IMR-90 (cell line): Measurements from ENCODE around the gene SLC66A1.

Source experiments
- CEBPB ChIP-seq: IDR thresholded peaks from 2 replicates; pipeline ENCODE4 v1.6.1; 2012; ENCODE audit warnings: low read depth, low read length, improper control_type of control experiment
- CHD1 ChIP-seq: IDR thresholded peaks from 2 replicates; pipeline ENCODE4 v1.6.1; 2012; ENCODE audit warnings: low read depth, low read length, improper control_type of control experiment
- CTCF ChIP-seq: conservative IDR thresholded peaks from 2 replicates; pipeline ENCODE4 v1.5.1; 2012; ENCODE audit warnings: mild to moderate bottlenecking, low read depth, low read length, improper control_type of control experiment
- ELK1 ChIP-seq: fragments of 150-350 bp; IDR thresholded peaks from 2 replicates; pipeline ENCODE4 v1.6.1; 2016; ENCODE audit warnings: low read depth, mild to moderate bottlenecking, low read length, moderate library complexity, borderline replicate concordance
- FOS ChIP-seq: fragments of 150-350 bp; IDR thresholded peaks from 2 replicates; pipeline ENCODE4 v1.6.1; 2016; ENCODE audit warnings: low read depth, low read length
- MAFK ChIP-seq: IDR thresholded peaks from 2 replicates; pipeline ENCODE4 v1.6.1; 2012; ENCODE audit warnings: low read depth, low read length, improper control_type of control experiment
- MAZ ChIP-seq: IDR thresholded peaks from 2 replicates; pipeline ENCODE4 v1.6.1; 2012; ENCODE audit warnings: low read depth, mild to moderate bottlenecking, low read length, improper control_type of control experiment, moderate library complexity, borderline replicate concordance
- MXI1 ChIP-seq: IDR thresholded peaks from 2 replicates; pipeline ENCODE4 v1.6.1; 2012; ENCODE audit warnings: low read depth, mild to moderate bottlenecking, low read length, moderate library complexity, borderline replicate concordance
- NFE2L2 ChIP-seq: fragments of 150-350 bp; IDR thresholded peaks from 2 replicates; pipeline ENCODE4 v1.6.1; 2016; ENCODE audit warnings: low read depth, mild to moderate bottlenecking, low read length
- POLR2A ChIP-seq: IDR thresholded peaks from 2 replicates; pipeline ENCODE4 v1.6.1; 2012; ENCODE audit warnings: mild to moderate bottlenecking, low read depth, low read length
- RAD21 ChIP-seq: IDR thresholded peaks from 2 replicates; pipeline ENCODE4 v1.6.1; 2012; ENCODE audit warnings: low read length, improper control_type of control experiment
- RFX5 ChIP-seq: IDR thresholded peaks from 2 replicates; pipeline ENCODE4 v1.8.0; 2012; ENCODE audit warnings: low read depth, mild to moderate bottlenecking, low read length, moderate library complexity
- SMC3 ChIP-seq: fragments of 150-350 bp; IDR thresholded peaks from 2 replicates; pipeline ENCODE4 v1.6.1; 2016; ENCODE audit warnings: low read depth, mild to moderate bottlenecking, antibody characterized with exemption, low read length, moderate library complexity
- USF2 ChIP-seq: fragments of 150-350 bp; IDR thresholded peaks from 2 replicates; pipeline ENCODE4 v1.6.1; 2017; ENCODE audit warnings: mild to moderate bottlenecking, antibody characterized with exemption, low read length, low read depth

GRCh38 chr1:19370453-19371170 is 58.5 kb downstream of the SLC66A1 start:
- no peak for TF ChIP-seq FOS
- TF ChIP-seq CTCF: no peak
- no peak for TF ChIP-seq POLR2A
- TF ChIP-seq RFX5: no peak
- TF ChIP-seq CEBPB: no peak
- TF ChIP-seq MAFK: no peak
- TF ChIP-seq ELK1: no peak
- TF ChIP-seq MXI1: no peak
- no peak for TF ChIP-seq CHD1
- no peak for TF ChIP-seq MAZ
- TF ChIP-seq USF2: no peak
- no peak for TF ChIP-seq NFE2L2
- TF ChIP-seq SMC3: no peak
- TF ChIP-seq RAD21: no peak
